ENCODE results near the gene CD19. TPM values are rescaled to one million over a fixed set of nuclear protein-coding genes. Genes with fewer than 3 reads are reported as not detected.
"Not testable (repeated sequence)": the region's sequence is repeated elsewhere in the genome, so short reads cannot be mapped to it uniquely, and the experiment has no call there.

Gene CD19
- total RNA-seq, 1 donor from 2014 or later: 0.67 TPM

DNA sequence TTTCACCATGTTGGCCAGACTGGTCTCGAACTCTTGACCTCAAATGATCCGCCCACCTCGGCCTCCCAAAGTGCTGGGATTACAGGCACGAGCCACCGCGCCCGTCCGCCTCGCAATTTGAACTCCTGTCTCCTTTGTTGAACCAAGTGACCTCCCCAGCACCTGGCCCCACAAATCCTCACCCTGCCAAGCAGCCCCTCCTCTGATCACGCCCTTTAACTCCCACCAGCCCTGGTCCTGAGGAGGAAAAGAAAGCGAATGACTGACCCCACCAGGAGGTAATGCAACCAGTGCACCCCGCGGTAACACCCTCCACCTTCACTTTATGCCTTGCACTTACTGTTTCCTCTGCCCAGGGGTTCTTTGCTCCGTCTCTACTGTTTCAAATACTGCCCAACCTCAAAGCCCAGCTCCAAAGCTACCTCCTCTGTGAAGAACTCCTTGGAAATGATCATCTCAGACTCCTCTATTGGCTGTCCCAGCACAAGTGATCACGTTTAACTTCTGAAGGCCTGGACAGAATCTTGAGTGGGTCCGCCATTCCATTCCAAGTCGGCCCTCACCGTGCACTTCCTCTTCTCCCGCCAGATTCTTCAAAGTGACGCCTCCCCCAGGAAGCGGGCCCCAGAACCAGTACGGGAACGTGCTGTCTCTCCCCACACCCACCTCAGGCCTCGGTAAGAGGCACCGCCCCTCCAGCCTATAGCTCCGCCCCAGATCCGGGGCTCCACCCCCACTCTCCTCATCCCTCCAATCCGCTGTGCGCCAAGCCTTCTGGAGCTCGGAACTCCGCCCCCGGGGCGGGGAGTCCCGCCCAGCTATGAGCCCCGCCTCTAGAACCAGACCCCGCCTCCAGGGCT lies 4.4 kb downstream of the CD19 start:
- peak; percentile 95 for DNase-seq (ENCODE audit: low spot score)

DNA sequence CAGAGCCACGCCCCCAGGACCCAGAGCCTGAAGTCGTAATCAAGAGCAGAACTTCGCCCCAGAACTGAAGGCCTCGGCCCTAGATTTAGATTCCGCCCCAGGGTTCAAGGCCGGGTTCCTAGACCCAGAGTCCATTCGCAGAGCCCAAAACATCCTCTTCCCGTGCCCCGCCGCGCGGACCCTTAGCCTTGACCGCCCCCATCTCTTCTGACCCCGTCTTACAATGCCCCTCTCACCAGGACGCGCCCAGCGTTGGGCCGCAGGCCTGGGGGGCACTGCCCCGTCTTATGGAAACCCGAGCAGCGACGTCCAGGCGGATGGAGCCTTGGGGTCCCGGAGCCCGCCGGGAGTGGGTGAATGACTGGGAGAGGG lies 5.0 kb downstream of the CD19 start:
- no peak for DNase-seq (ENCODE audit: low spot score)

DNA sequence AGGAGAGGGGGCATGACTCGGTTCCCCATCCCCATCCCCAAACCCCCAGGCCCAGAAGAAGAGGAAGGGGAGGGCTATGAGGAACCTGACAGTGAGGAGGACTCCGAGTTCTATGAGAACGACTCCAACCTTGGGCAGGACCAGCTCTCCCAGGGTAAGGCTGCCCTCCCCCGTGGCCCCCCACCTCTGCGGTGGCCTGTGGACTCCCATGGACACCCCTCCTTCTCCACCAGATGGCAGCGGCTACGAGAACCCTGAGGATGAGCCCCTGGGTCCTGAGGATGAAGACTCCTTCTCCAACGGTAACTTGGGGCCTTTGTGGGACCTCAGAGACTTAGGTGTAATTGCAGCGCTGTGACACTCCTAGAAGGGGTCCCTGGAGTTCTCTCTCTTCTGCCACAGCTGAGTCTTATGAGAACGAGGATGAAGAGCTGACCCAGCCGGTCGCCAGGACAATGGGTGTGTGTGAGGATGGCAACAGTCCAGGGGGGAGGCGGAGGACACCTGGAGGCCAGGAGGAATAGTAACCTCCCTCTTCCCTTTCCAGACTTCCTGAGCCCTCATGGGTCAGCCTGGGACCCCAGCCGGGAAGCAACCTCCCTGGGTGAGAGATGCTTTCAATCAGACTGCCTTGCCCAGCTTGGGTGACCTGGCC lies 5.6 kb downstream of the CD19 start:
- no peak for DNase-seq (ENCODE audit: low spot score)

DNA sequence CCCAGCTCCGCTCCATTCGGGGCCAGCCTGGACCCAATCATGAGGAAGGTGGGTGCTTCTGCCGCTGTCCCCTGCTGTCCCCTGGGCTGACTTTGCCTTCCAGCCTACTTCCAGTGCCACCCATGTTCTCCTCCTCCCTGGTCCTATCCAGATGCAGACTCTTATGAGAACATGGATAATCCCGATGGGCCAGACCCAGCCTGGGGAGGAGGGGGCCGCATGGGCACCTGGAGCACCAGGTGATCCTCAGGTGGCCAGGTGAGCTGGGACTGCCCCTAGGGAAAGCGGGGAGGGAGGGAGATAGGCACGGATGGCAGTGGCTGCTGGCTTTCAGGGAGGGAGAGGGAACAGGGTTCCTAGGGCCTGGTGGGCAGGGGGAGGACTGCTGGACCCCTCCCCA lies 7.0 kb downstream of the CD19 start:
- no peak for DNase-seq (ENCODE audit: low spot score)

DNA sequence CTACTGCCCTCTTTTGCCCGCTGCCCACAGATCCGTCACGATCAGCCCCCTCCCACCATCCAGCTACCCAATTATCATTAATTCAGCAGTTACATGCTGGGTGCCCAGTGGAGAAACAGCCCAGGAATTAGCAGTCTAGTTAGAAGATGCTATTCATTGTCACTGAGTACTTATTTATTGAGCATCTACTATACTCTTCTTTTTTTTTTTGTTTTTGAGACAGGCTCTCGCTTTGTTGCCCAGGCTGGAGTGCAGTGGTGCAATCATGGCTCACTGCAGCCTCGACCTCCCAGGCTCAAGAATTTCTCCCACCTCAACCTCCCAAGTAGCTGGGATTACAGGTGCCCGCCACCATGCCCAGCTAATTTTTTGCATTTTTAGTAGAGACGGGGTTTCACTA lies 8.1 kb downstream of the CD19 start:
- DNase-seq (ENCODE audit: low spot score): not testable (repeated sequence)

DNA sequence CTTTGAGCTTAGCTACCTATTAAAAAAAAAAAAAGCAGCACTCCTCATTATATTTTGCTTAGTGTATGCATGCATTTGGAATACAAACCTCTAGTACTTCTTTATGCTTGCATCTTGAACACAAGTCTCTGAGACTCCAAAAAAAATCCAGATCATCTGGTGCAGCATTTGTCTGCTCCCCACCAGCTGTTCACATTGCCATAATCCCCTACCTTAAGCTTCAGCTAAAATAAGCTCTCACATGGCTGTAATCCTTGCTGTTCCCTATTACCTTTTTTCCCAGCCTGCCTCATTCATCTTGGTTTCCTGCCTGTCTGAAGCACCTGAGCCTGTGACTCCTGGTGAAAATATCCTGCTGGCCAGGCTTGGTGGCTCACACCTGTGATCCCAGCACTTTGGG lies 11.5 kb downstream of the CD19 start:
- no peak for DNase-seq (ENCODE audit: low spot score)

DNA sequence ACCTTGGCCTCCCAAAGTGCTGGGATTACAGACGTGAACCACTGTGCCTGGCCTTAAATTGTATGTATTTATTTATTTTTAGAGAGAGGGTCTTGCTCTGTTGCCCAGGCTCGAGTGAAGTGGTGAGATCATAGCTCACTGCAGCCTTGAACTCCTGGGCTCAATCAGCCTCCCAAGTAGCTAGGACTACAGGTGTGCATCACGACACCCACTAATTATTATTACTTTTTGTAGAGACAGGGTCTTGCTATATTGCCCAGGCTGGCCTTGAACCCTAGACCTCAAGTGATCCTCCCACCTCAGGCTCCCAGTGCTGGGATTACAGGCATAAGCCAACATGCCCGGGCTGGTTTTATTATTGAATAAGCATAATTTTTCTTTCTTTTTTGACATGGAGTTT lies 14.9 kb downstream of the CD19 start:
- DNase-seq (ENCODE audit: low spot score): no peak

DNA sequence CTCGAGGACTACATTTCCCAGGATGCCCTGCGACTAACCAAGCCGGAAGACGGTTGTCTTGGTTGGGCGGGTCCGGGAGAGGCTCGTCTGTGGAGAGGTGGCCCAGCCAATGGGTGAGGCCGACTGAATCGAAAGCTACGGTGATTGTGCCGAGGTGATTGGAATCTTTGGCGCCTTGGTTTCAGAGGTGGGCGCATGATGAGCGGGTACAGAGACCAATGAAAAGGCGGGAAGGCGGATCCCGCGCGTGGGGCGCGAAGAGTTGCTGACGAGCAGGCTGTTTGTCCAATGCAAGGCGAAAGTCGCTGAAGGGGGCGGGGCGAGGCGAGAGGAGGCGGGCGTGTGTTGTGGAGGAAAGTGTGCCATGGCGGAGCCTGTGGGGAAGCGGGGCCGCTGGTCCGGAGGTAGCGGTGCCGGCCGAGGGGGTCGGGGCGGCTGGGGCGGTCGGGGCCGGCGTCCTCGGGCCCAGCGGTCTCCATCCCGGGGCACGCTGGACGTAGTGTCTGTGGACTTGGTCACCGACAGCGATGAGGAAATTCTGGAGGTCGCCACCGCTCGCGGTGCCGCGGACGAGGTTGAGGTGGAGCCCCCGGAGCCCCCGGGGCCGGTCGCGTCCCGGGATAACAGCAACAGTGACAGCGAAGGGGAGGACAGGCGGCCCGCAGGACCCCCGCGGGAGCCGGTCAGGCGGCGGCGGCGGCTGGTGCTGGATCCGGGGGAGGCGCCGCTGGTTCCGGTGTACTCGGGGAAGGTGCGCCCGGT lies 19.1 kb downstream of the CD19 start, which contains the start of gene NFATC2IP:
TSS of gene NFATC2IP (plus strand) at position 290 of the 762 bp plus-strand sequence. CDS start at position 365, 75 bp downstream.
- peak; percentile 100 for DNase-seq (ENCODE audit: low spot score)

DNA sequence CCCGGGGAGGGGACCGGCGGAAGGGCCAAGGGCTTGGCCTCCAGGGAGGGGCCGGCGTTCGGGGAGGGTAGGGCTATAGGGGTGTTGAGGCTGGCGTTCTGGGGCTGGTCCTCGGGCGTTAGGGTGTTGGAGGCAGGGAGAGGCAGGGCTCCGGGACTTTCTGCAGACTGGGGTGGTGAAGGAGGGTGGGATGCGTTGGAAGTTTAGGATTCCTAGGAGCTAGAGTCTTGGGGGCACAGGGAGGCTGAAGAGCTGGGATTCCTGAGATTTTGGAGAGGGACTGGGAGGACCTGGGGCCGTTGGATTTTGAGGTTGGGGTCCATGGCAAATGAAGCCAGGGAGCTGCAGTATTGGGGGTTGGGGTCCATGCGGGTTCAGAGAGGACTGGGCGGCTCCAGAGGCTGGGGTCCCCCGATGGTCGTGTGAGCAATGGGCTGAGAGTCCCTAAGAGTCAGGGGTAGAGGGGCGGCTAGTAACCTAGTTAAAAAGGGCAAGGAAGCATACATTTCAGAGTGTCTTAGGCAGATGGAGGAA lies 19.7 kb downstream of the CD19 start:
- no peak for DNase-seq (ENCODE audit: low spot score)

DNA sequence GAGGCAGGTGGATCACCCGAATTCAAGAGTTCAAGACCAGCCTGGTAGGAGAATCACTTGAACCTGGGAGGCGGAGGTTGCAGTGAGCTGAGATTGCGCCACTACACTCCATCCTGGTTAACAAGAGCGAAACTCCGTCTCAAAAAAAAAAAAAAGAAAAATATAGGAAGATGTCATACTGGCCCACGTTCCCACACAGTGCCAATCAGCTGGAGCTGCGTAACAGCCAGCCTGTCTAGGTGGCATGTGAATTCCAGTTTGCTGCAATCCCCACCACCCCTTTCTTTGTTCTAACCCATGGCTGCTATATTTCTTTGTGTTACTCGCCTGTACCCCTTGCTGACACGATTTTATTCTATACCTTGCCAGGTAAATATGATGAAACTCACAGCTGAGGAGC lies 26.4 kb downstream of the CD19 start:
- no peak for DNase-seq (ENCODE audit: low spot score)

DNA sequence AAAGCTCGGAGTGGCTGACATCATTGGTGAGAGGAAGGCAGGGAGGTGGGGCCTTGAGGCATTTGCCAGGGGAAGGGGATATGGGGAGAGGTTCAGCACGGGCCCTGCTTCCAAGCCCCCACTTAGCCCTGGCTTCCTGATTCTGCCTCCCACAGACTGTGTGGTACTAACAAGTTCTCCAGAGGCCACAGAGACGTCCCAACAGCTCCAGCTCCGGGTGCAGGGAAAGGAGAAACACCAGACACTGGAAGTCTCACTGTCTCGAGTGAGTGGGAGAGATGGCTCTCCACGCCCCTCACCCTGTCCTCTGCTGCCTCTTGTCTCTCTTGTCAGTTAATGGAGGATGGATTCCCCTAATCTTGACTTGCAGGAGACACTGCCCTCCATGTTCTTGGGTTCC lies 27.1 kb downstream of the CD19 start:
- DNase-seq (ENCODE audit: low spot score): no peak

DNA sequence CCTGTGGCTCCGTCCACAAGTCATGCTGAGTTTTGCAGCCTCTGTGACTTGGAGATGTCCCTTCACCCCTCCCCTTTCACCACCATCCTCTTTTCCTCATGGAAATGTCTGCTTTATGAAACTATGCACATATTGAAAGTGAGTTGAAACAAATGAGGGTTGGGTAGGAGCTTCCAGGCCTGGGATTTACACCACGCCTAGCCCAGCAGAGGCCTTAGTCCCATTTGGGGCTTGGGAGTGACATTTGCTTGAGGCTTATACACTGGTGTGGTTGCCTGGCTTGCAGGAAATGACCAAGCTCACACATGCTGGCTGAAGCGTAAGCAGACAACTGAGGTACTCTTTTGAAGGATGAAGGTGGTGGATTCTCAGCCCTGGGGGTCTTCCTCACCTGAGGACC lies 32.3 kb downstream of the CD19 start:
- DNase-seq (ENCODE audit: low spot score): no peak

DNA sequence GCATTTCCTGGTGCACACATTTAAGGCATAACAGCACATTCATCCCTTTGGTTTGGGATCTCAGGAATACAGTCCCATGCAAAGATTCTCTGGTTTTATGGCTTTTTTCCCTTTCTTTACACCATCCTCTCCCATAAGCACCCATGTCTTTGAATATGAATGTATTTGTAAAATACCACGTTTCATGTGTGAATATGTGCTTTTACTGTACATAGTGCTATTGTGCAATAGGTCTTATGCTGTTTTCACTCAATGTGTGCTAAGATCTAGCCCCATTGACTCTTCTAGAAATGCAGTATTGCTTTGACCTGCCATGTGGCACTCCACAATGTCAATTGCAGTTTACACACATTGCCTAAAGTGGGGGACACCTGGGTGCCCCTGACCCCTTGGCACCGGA lies 32.7 kb downstream of the CD19 start:
- no peak for DNase-seq (ENCODE audit: low spot score)

DNA sequence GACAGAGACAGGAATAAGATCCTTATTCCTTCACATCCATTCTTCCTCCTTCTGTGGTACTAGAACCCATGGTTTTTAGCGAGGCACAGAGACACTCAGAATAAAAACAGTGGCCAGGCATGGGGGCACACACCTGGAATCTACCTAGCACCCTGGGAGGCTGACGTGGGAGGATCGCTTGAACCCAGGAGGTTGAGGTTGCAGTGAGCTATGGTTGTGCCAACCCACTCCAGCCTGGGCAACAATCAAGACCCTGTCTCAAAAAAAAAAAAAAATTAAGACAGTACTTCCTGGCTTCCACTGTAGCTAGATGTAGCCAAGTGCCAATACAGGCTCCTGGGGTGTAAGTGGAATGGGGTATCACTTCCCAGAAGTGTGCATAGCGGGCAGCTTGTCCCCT lies 35.4 kb downstream of the CD19 start:
- no peak for DNase-seq (ENCODE audit: low spot score)

DNA sequence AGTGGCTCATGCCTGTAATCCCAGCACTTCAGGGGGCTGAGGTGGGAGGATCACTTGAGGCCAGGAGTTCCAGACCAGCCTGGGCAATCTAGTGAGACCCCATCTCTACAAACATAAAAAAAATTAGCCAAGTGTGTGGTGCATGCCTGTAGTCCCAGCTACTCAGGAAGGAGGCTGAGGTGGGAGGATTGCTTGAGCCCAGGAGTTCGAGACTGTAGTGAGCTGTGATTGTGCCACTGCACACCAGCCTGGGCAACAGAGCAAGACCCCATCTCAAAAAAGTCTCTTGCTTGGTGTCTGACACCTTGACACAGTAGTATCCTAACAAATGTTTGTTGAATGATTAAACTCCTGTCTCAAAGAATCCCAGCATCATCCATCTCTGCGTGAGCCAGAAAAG lies 37.9 kb downstream of the CD19 start:
- DNase-seq (ENCODE audit: low spot score): not testable (repeated sequence)

DNA sequence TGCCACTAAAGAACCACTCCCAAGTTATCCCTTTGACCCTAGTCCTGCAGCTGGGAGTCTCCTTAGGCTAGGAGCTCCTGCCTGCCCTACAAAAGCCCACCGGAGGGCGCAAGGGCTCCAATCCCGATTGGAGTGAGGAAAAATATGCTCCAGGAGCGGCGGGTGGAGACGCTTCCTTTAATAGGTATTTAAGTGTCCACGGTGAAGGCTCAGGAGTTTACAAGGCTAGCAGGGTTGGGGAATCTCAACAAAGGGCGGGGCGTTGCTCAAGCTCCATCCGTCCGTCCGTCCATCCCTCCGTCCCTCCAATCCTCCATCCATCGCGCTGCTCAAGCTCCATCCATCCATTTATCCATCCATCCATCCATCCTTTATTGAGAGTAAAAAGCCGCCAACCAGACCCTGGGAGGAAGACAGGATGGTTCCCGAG lies 42.3 kb downstream of the CD19 start:
- DNase-seq (ENCODE audit: low spot score): no peak

DNA sequence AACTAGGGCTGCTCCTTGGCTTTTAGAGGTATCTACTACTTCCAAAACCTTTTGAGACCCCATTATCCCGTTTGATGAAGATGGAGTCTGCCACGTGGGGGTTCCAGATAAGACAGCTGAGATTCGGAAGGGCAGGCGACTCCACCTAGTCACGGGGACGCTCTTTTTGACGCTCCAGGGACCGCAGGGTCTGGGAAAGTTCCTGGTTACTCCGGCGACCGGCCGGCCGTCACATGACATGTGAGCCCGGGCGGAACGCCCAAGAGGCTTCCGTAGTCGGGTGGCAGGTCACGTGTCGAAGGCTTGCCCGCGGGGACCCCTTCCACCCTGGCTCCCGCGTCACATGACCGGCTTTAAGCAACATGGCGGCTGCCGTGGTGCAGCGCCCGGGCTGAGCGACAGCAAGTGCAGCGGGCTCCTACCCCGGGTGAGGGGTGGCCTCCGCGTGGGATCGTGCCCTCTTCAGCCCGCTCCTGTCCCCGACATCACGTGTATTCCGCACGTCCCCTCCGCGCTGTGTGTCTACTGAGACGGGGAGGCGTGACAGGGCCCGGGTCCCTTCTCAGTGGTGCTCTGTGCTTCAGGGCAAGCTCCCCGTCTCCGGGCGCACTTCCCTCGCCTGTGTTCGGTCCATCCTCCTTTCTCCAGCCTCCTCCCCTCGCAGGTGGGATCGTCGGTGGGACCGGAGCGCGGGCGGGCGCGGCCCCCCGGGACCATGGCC lies 42.8 kb downstream of the CD19 start, which contains the start of gene SPNS1:
TSS of gene SPNS1 (plus strand) at position 342 of the 721 bp plus-strand sequence. CDS start at position 716, 374 bp downstream.
- DNase-seq (ENCODE audit: low spot score): peak; percentile 99

DNA sequence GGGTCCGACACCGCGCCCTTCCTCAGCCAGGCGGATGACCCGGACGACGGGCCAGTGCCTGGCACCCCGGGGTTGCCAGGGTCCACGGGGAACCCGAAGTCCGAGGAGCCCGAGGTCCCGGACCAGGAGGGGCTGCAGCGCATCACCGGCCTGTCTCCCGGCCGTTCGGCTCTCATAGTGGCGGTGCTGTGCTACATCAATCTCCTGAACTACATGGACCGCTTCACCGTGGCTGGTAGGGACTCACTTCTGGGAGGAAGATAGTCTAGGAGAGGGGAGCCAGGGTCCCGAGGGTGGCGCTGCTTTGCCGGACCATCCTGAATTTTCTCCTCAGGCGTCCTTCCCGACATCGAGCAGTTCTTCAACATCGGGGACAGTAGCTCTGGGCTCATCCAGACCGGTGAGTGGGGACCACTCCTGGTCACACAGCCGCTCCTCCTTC lies 43.4 kb downstream of the CD19 start:
- no peak for DNase-seq (ENCODE audit: low spot score)

DNA sequence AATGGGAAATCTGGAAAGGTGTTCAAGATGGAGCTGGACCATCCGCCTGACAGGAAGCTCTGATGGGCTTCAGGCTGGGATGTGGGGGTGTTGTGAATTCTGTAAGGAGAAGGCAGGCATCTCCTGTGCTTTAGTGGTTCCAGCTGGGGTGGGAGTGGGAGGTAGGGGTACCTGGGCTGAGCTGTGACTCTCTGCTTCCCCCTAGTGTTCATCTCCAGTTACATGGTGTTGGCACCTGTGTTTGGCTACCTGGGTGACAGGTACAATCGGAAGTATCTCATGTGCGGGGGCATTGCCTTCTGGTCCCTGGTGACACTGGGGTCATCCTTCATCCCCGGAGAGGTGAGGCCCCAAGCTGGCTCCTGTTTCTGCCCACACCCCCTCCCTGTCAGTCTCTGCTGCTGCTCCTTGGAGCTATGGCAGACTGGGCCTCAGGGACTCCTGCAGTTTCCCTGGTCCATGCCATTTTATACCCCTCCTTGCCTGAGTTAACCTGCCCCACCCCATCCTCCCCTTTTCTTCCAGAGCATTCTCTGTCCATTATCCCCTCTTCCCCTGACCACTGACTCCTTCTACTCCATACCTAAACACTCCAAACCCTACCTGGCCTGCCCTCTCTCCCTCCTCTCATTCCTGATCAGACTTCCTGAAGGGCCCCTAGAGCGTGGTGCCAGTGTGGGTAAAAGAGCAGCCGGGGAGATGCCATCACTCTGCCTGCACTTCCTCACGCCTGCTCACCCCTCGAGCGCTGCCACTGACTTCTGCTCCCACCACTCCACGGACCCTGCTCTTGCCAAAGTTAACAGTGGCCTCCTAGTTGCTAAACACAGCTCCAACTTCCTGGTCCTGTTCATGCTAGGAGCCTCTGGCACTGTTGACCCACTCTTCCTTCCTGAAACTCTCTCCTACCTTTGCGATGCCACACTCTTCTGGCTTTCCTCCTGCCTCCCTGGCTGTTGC lies 46.2 kb downstream of the CD19 start:
- no peak for DNase-seq (ENCODE audit: low spot score)

DNA sequence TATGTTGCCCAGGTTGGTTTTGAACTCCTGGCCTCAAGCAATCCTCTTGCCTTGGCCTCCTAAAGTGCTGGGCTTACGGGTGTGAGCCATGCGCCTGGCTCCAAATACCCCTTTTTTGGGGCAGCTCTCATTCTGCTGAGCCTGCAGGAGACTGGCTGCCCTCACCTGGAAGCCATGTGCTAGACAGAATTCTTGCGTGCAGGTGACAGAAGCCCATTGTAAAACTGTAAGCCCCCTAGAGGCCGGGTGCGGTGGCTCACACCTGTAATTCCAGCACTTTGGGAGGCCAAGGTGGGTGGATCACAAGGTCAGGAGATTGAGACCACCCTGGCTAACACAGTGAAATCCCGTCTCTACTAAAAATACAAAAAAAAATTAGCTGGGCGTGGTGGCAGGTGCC lies 48.6 kb downstream of the CD19 start:
- not testable (repeated sequence) for DNase-seq (ENCODE audit: low spot score)

All from mesenteric fat pad (tissue), 1 donor.